NCI-H2227 treated with DMSO at 0.1 percent for 48 hours (cell line): ENCODE measurements around the gene NEU2.
"Not testable (repeated sequence)": the region's sequence is repeated elsewhere in the genome, so short reads cannot be mapped to it uniquely, and the experiment has no call there.

Experiments
- DNase-seq: peaks from one replicate; lab custom pipeline; 2025; lab: John Stamatoyannopoulos, UW

Gene NEU2

DNA sequence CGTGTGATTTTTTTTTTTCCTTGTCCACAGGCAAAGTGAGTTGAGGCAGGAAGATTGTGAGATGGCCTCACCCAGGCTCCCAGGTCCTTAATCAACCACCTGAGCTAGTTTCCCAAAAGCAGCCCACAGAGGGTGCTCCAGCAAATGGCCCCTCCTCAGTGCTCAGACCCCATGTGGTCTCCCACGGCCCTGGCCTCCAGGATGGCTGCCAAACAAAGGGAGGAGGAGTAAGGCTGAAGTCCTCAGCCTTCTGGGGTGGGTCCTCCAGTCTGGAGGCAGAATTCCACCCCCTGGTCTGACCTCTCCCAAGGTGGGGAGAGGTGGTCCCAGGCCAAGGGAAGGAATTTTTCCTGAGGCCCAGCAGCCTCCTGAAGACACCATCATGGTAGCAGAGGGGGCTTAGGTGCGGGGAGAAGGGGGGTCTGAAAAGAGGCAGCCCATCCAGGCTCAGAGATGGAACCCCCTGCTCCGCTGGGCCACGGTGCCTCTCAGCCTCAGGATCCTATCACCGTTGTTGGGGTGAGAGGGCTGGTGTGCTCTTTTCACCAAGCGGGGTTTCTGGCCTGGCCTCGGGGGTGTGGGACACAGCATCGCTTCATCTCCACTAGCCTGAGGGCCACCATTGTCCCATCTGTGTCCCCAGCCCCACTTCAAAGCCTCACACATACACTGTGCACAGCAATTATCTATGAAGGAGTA, 21.8 kb upstream of the NEU2 start:
- DNase-seq, result no peak

DNA sequence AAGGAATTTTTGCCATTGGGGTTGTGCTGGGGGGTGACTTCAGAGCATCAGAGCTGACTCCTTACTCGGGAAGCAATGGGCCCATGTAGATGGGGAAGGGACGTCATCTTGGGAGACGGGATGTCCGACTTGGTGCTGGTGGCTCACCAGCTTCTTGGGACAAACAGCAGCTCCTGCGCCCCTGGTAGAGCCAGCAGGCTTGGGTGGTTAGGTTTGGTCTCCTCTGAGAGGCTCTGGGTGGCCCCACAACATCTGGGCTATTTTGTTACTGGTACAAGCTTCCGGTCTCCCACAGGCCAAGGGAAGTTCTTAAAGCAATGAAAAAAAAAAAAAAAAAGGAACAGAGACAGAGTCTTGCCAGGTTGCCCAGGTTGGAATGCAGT, 21.2 kb upstream of the NEU2 start:
- no peak for DNase-seq

DNA sequence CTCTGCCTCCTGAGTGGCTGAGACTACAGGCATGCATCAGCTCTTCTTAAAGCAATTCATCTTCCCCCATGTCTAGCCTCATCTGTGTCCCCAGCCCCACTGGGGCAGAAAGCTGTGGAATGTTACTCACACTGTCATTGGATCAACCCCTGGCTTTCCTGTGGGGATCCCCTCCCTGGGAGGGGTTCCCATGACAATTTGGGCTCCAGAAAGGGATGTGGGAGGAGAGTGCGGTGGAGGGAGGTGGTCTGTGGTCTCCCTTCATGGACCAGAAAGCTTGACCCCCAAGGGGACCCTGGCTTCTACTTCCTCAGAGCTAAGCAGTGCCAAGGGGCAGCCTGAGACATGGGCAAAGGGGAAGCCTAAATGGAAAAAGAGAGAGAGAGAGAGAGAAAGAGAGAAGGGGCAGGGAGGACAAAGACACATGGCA, 20.8 kb upstream of the NEU2 start:
- no peak for DNase-seq

DNA sequence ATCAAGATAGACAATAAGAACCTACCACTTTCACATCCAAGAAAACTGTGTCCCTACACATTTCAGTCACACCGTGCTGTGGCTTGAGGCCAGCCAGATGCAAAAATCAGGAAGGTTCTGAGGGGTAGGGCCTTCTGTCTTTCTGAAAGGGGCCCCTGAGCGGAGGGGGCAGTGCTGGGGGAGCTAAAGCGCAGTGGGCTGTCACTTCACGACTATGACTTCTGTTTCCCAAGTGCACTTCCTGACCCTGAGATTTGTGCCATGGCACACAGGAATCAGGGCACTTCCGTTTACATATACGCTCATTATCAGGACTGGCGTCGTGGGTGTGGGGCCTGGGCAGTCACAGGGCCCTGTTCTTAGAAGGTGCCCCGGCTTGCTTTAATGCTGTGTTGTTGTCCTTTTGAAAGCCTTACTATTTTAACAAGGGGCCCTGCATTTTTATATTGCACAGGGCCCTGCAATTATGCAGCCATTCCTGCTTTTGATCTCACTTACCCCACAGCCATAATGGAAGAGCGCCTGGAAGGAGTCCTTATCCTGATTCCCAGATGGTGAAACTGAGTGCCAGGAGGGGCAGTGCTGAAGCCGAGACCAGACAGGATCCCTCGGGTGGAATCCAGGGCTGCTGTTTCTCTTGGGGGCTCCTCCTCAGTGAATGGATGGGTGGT, 20.0 kb upstream of the NEU2 start:
- DNase-seq, result no peak

DNA sequence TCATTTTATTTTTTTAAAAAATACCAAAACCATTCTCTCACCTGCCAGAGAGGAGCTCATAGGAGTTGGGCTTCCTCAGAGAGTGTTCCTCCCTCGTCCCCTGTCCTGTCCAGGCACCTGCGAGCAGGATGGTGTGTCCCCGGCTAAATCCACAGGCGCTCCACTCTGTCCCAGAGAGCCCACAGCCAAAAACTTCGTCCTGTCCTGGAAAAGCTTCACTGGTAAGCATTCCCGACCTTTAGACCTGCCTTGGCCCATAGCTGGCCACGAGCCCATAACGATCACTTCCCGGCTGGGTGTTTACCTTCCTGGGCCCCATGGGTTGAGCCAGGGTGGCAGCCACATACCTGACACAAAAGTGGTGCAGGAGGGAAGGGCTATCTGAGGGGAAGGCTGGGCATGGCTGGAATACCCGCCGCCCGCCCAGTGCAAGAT, 19.4 kb upstream of the NEU2 start, which contains the start of gene NGEF:
Gene NGEF (minus strand): TSS at position 230 of the 435 bp plus-strand sequence. CDS start 38,366 bp downstream, outside the sequence.
- DNase-seq, result no peak

DNA sequence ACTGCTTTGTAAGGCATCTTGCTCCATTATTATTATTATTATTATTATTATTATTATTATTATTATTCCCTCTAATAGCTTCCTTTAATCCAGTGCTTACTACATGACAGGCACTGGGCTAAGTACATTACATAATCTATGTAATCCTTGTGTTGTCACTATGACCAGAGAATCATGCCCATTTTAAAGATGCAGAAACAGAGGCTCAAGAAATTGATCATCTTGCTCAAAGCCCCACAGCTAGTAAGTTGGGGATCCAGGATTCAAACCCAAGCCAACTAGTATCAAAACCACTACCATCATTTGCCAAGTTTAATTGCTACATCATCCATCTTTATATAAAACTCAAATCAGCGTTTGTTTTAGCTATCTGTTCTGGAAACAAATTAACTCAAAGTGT, 18.8 kb upstream of the NEU2 start:
- no peak for DNase-seq

DNA sequence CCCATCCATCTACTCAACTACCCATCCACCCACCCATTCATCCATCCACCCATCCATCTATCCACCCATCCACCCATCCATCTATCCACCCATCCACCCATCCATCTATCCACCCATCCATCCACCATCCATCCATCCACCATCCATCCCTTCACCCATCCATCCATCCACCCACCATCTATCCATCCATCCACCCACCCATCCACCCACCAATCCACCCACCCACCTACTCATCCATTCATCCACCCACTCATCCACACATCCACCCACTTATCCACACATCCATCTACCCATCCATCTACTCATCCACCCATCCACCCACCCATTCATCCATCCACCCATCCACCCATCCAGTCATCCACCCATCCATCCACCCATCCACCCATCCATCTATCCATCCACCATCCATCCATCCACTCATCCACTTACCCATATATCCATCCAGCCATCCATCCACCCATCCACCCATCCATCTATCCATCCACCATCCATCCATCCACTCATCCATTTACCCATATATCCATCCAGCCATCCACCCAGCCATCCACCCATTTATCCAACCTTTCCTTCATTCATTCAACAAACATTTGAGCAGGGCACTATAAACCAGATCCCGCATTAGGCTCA, 17.3 kb upstream of the NEU2 start:
- no peak for DNase-seq

DNA sequence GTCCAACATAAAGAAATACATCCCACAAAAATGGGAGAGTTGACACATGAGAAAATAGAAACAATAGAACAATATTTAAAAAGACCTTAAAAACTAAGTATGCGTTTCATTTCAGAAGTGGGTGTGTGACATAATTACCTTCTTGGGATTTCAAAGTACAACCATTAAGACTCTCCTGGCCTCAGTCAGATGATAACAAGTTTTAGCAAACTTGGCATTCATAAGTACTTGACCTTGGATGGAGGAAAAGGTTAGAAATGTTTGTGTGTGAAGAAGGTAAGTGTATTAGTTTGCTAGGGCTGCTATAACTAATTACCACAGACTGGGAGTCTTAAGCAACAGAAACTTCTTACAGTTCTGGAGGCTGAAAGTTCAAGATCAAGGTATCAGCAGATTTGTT, 14.5 kb upstream of the NEU2 start:
- DNase-seq, result no peak

DNA sequence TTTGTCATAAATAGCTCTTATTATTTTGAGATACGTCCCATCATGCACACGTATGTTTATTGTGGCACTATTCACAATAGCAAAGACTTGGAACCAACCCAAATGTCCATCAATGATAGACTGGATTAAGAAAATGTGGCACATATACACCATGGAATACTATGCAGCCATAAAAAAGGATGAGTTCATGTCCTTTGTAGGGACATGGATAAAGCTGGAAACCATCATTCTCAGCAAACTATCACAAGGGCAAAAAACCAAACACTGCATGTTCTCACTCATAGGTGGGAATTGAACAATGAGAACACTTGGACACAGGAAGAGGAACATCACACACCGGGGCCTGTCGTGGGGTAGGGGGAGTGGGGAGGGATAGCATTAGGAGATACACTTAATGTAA, 12.9 kb upstream of the NEU2 start:
- not testable (repeated sequence) for DNase-seq

DNA sequence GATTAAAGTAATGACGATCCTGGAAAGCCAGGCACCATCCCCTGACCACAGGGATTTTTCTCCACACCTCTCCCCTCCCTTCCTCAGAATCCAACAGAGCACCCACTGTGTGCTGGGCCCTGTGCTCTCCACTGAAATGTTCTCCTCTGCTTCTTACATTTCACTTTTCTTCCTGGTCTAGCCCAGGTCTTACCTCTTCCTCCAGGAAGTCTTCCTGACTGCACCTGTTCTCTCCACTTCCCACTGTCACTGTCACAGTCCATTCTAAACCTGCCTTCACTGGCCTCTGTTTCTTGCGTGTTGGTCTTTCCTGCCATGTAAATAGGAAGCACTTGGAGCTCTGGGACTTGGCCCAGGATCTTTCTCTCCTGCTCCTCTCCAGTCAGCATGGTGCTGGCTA, 12.0 kb upstream of the NEU2 start:
- DNase-seq, result no peak

DNA sequence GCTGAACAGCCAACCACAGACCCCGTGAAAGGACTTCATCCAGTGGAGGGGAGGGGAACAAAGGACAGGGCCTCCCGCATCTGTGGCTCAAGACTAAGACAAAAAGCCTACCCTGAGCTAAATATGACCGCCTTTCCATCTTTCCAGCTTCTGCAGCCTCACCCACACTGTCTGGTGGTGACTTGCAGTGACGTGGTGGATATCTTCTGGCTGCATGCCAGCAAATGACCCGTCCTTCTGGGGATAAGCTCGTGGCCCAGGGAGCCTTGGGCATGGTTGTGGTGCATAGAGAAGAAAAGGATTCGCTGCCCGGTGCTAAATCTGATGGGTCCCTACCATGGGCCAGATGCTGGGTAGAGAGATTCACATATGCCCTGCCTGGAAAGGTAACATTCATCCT, 10.7 kb upstream of the NEU2 start:
- DNase-seq, result no peak

DNA sequence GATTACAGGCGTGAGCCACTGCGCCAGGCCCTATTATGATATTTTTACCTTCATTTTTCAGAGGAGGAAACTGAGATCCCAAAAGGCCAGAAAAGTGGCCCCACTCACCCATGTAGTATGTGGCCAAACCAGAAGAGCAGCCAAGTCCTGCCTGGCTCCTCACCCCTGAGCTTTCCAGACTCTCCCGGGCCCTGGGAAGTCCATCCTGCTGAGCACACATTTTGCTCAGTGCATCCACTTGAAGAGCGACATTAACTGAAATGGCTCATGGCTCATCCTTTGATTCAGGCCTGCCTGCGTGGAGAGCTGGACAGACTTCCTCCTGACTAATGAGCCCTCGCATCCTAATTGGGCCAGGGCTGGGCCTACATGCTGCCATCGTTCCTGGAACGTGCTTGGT, 9.9 kb upstream of the NEU2 start:
- no peak for DNase-seq

DNA sequence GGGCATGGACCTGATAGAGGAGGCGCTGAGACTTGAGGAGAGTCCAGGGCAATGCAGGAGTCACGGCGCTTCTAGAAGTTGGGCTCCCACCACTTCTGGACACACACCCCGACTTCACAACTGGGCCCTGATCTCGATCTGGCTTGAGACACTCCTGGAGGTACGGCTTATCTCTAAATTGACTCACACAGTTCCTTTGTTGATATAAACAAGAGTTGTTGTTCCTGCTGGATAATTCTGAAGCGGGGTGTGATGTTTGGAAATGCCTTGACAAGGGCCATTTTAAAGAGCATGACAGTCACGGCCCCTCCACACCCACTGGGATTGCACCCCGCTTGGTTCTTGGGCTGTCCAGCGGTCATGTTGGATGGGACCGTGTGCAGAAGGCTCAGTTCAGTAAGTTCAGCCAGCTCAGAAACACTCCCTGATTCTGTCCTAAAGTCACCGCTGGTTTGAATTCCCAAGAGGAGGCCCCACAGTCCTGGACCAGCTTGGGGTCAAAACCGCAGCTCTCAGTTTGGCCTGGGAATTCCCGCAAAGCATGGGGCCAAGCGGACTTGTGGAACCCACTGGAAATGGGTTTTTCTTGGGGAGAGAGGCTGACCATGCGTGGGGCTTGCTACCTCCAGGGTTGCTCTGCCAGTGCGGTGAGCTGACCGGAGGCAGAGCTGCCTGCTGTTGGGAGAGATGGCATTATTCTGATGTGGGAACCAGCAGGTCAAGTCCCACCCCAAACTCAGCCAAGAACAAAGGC, 9.3 kb upstream of the NEU2 start:
- DNase-seq, result no peak

DNA sequence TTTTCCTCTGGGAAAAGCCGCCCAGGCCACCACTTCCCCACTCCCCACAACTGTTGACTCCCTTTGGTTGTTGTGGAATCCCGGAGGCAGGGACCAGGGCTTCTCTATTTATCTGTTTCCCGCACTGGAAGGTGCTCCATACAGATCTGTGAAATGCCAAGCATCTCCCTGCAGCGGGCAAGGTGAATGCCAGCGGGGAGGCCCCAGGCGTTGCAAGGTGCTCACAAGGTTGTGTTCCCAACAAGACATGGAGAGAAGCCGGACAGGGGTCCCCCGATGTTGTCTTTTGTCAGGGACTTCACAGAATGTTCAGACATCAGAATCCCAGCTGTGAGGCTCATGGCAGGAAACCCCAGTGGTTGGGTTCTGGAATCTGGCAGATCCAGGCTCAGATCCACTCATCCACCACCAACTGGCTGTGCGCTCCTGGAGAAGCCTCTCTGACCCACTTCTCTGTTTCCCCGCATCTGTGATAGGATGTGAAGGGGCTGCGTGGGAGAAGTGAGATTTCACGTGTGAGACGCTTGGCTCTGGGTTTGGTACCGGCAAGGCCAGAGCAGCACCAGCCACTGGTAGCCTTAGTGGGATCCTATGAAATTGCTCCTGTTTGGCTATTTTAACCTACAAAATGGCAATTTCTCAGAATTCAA, 8.6 kb upstream of the NEU2 start:
- no peak for DNase-seq

DNA sequence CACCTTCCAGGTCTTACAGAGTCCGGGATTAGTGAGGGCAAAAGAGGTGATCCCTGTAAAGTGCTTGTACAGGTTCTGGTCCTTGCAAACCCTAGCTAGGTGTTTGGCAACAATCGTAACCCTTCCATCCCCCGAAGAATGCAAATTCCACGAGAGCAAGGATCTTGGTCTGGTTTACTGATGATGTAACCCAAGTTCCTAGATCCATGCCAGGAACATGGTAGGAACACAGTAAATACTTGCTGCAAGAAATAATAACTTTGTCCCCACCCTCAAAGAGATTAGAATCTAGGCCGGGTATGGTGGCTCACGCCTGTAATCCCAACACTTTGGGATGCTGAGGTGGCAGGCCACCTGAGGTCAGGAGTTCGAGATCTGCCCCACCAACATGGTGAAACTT, 6.8 kb upstream of the NEU2 start:
- no peak for DNase-seq

DNA sequence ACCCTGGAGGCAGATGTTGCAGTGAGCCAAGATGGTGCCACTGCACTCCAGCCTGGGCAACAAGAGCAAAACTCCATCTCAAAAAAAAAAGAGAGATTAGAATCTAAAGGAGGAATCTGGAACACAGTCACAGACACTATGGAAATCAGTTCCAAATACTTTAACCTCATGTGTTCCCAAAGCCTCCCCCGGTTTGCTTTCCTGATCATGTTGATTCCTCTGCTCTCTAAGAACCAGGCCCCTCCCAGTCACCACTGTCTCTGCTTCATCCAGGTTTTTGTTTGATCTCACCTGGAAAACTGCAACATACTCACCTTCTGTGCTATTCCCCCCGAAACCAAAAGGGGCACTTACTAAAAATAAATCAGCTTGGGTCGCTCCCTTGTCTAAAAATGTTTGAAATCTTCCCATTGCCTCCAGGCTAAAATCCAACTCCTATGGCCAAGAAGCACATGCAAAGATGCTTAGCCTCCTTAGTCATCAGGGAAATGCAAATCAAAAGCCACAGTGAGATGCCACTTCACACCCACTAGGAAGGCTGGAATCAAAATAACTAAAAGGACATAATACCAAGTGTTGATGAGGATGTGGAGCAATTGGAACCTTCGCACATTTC, 6.2 kb upstream of the NEU2 start:
- DNase-seq, result no peak

DNA sequence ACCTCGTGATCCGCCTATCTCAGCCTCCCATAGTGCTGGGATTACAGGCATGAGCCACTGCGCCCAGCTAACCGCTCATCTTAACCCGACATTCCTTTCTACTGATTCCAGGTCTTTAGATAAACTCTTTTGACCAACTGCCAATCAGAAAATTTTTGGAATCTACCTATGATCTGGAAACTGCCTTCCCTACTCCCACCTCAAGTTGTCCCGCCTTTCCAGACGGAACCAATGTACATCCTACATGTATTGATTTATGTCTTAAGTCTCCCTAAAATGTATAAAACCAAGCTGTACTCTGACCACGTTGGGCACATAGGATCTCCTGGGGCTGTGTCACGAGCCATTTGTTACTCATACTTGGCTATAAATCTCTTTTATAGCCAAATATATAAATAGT, 3.2 kb upstream of the NEU2 start:
- DNase-seq, result no peak

DNA sequence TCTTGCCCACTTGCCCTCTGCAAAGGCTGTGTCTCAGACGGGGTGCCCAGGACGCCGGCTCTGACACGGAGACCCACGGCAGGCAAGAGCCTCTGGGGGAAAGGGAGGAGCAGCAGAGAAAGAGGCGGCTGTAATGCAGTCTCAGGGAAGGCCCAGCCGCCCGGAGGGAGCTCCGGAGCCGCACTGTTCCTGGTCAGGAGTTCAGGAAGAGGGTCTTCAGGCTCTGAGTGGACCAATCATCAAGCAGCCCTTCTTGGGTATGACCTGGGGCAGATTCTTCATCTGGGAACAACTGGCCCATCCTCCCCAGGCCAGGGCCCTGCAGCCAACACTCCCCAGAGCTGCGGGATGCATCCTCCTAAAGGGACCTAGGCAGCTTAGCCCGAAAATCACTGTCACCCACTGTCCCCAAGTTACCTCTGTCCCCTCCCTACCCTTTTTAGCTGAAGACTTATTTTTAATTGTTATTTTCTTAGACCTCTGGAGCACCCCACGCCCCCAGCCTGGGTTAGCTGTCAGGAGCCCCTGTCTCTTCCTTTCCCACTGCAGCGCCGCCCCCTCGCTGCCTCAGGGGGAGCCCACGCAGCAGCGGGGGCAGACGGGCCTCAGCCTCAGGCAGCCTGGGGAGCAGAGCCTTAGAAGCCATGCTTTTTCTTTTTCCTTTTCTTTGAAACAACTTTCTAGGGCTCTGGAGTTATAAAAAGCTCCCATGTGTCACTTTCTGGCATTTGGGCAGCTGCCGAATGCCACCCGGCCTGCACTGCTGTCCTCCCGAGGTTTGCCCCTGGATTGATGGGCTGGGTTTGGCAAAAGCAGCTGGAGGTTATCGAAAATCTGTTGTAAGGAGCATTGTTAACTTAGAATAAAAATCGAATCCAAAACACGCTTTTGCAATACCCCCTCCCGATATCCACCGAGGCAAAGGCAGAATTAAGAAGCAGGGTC, 644 bp upstream of the NEU2 start:
- no peak for DNase-seq

DNA sequence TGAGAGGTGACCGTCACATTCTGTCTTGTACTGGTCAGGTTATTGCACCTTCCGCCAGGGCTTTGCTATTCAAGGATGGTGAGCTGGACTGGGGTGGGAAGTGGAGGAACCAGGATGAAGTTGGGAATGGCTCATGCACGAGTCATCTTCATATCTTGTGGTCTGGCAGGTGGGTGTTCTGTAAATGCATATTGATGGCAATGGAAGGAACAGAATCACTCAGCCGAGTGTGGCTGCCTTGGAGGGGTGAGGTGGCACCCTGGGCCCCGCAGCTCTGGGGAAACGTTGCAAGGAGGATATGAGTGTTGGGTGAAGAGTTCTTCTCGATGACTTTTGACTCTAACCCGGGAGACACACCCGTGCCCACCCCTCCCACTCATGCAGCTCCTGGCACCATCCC, 1.2 kb downstream of the NEU2 start:
- DNase-seq, result no peak

DNA sequence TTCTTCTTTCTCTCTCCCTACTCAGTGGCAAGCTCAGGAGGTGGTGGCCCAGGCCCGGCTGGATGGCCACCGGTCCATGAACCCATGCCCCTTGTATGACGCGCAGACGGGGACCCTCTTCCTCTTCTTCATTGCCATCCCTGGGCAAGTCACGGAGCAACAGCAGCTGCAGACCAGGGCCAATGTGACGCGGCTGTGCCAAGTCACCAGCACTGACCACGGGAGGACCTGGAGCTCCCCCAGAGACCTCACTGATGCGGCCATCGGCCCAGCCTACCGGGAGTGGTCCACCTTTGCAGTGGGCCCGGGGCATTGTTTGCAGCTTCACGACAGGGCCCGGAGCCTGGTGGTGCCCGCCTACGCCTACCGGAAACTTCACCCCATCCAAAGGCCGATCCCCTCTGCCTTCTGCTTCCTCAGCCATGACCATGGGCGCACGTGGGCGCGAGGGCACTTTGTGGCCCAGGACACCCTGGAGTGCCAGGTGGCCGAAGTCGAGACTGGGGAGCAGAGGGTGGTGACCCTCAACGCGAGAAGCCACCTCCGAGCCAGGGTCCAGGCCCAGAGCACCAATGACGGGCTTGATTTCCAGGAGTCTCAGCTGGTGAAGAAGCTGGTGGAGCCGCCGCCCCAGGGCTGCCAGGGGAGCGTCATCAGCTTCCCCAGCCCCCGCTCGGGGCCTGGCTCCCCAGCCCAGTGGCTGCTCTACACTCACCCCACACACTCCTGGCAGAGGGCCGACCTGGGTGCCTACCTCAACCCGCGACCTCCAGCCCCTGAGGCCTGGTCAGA, 1.8 kb downstream of the NEU2 start:
- DNase-seq, result no peak
